Islet of Langerhans (tissue), 1 donor: ENCODE data around the gene LXN.
"Not testable (repeated sequence)": the region's sequence is repeated elsewhere in the genome, so short reads cannot be mapped to it uniquely, and the experiment has no call there.

Experiments used
- FAIRE-seq: peaks from one replicate; lab custom pipeline; 2011; peaks lifted over from hg19 to GRCh38; lab: Jason Lieb, UNC

LXN gene, protein sequence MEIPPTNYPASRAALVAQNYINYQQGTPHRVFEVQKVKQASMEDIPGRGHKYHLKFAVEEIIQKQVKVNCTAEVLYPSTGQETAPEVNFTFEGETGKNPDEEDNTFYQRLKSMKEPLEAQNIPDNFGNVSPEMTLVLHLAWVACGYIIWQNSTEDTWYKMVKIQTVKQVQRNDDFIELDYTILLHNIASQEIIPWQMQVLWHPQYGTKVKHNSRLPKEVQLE

GRCh38 chr3:158672215-158673176 lies at the start of gene LXN:
LXN (minus strand) TSS chr3:158672648; CDS start chr3:158672478, 170 bp downstream.
- peak; percentile 51 for FAIRE-seq

DNA sequence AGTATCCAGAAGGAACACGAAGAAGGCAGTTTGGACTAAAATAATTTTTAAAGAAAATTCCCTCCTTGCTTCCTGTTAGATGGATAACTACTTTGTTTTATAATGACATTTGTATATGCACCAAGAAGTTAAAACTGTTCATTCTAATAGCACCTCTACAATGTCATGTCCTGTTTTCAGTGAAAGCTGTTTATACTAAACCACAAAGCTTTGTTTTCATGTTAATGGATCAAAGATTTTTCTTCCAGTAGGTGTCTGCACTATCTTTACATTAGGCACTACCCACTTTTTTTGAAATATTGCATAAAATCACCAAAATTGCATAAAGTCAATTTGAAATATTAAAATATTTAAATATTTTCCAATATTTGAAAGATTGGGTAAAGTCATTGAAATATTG lies 49.7 kb upstream of the LXN start:
- no peak for FAIRE-seq

- FAIRE-seq, result no peak
These were observed 46.2 kb upstream of the LXN start for GRCh38 chr3:158718490-158719170.

GRCh38 chr3:158717576-158717975 lies 45.1 kb upstream of the LXN start:
- FAIRE-seq, result no peak

- FAIRE-seq, result no peak
These were observed 40.6 kb upstream of the LXN start for GRCh38 chr3:158713094-158713499.

- FAIRE-seq, result no peak
These were observed 40.0 kb upstream of the LXN start for GRCh38 chr3:158712443-158712842.

DNA sequence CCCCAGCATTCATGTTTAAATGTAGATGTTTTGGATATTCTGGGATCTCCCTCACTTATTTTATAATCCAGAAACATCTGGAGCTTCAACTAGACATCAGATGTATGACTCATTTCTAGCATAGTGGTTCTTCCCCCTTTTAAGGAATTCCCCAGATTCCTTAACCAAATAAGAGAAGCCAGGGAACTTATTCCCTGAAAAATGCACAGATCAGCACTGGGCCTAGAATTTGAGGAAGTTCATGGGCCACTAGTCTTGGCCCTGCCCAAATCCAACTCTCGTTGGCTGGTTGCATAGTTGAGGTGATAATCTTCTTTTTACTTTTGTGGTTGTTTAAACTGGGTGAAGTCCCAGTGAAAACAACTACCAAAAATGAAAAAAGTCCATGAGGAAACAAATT lies 39.4 kb upstream of the LXN start:
- FAIRE-seq, result no peak

GRCh38 chr3:158710601-158711000 lies 38.2 kb upstream of the LXN start:
- FAIRE-seq, result no peak

DNA sequence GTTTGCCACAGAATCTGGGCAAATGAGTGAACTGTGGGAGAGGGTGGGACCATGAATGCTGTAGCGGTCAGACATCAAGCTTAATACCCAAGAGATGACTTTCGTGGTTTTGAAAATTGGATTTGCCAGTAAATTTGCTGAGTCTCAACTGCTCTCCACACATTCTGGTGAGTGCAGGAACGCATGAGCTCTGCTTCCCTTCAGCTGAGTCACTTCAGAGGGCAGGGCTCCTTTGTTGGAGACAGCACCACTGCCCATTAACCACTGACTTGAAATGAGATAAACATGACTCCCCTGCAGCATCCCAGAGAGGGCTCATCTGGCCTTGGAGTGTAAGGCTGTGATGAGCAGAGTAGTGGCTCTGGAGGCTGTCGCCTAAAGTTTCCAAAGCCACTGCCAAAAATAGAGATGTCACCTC lies 37.2 kb upstream of the LXN start:
- FAIRE-seq, result no peak

GRCh38 chr3:158703566-158703965 lies 31.1 kb upstream of the LXN start:
- no peak for FAIRE-seq

DNA sequence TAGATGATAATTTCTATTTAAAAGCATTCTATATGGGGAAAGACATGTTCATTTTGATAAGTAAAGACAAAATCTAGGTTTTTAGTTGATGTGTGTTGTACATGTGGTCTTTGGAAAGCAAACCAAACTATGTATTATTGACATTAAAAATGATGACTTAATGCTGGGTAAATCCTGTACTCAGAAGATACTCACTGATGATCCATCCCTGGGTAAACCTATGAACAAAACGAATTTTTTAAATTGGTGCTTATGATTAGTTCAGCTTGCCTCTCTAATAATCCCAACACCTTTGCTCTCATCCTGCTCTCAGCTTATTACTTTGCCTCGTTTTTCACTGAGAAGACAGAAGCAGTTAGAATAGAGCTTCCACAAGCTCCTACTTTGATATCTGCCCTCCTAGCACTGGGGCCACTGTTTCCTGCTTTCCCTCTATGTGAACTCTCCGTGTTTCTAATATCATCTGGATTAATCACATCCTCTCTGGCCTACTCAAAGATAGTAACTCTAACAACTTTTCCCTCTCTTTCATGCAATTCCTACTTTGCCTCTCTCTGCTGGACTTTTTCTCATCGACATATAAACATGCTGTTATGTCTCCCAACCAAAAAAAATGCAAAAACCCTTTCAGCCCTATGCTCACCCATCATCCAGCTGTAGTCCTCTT lies 30.5 kb upstream of the LXN start:
- no peak for FAIRE-seq

- FAIRE-seq, result peak; percentile 27
These were observed 29.1 kb upstream of the LXN start for GRCh38 chr3:158701420-158702065.

DNA sequence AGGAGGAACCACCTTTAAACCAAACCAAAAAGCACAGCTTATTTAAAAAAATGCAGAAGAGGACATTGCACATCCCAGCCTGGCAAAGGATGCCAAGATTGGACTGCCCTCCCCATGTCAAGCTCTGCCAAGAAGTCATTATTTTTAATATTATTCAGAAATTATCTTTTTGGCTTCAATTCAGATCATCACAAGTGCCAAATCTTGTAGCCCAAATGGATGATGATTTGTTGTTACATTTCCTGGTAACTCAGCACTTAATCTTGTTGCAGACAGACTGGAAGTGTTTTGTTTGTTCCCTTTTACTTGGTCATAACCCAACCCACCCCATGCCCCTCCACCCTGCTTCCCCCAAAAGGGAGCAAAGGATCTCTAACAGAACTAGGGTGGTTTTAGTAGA lies 28.1 kb upstream of the LXN start:
- no peak for FAIRE-seq

GRCh38 chr3:158696618-158697017 lies 24.2 kb upstream of the LXN start:
- no peak for FAIRE-seq

- FAIRE-seq, result not testable (repeated sequence)
These were observed 21.5 kb upstream of the LXN start for GRCh38 chr3:158693866-158694456.

- FAIRE-seq, result no peak
These were observed 12.7 kb upstream of the LXN start for GRCh38 chr3:158685159-158685558.

DNA sequence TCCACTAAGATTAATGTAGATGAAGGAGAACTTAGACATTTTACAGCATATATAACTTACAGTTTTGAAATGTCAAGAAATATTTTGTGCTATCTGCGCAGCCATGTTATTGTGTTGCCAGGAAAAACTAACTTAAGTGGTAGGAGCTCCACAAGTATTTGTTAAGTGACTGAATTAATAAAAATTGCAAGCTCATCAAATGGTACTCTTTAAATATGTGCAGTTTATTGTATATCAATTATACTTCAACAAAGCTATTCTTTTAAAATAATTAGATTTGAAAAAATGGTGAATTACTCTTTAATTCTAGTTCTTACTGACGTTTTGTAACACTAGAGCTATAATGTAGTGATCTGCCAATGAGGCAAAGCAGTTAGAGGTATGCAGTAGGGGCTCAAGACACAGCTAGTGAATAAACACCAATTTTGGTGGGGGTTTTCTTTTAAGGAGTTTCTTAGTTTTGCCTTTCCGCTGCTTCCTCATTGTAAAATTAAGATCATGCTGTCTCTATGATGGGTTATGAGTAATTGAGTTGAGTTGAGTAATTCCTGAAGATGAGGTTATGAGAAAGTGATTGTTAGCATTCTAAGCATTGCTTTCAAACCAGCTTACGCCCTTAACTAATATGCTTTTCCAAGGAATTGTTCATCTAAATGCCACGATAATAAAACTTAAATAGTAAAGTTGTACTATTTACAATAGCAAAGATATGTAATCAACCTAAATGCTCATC lies 10.9 kb upstream of the LXN start:
- no peak for FAIRE-seq

GRCh38 chr3:158680861-158681260 lies 8.4 kb upstream of the LXN start:
- FAIRE-seq, result no peak

DNA sequence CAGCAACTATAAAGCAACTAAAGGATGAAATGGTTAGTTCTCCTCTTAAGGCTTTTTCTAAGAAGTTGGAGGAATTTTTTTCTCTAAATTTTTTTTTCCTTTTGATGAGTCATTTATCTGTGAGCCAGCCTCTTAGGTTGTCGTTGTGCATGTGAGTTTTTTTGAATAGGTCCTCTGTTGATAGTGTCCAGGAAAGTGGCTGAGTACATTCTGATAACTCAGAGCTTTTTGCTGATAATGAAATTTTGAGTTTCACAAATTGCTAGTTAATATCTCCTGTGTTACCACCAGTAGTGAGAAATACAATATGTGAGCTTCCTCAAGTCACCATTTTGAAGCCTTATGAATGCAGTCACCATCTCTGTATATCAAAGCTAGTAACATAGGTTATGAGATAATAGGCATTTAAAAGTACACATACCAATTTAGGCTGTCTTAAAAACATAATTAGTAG lies 7.1 kb upstream of the LXN start:
- FAIRE-seq, result no peak

DNA sequence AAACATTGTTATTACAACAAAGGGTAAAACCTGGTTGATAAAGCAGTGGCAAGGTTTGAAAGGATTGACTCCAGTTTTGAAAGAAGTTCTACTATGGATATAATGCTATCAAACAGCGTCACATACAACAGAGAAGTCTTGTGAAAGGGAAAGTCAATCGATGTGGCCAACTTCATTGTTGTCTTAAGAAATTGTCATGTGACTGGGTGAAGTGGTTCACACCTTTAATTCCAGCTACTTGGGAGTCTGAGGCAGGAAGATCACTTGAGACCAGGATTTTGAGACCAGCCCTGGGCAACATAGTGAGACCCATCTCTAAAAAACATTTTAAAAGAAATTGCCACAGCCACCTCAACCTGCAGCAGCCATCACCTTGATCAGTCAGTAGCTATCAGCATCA lies 6.2 kb upstream of the LXN start:
- FAIRE-seq, result no peak

DNA sequence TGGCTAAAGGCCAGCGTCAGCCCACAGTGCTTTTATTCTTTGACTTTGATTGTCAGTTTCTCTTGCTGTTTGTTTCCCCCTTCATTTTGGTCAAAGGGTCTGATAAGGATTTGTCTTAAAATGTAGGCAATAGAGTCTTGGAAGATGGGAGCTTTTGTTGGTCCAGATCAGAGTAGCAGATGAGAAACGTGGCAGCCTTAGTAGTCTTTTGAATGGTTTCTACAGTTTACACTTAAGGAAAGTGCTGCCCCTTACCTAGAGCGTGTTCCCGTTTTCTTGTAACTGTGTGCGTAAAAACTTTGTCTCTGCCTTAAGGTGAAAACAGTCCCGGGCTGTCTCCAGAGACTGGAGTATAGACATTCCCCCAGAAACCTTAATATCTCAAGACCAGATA lies 630 bp downstream of the LXN start:
- no peak for FAIRE-seq
